HG02884 (cell line): ENCODE measurements around the gene VSIR.
A peak's percentile ranks its signal among the peaks of the same experiment; 100 is the strongest.

Experiments
- ATAC-seq: cut with Tn5 transposase; IDR thresholded peaks from one replicate; pipeline ENCODE4 v1.9.1; 2021; ENCODE audit warnings: mild to moderate bottlenecking, moderate library complexity; ENCODE audit not compliant: unreplicated experiment

VSIR gene

GRCh38 chr10:71807557-71808510, 34.5 kb upstream of the VSIR start:
- no peak for ATAC-seq

GRCh38 chr10:71806704-71807556, 33.6 kb upstream of the VSIR start:
- no peak for ATAC-seq

DNA sequence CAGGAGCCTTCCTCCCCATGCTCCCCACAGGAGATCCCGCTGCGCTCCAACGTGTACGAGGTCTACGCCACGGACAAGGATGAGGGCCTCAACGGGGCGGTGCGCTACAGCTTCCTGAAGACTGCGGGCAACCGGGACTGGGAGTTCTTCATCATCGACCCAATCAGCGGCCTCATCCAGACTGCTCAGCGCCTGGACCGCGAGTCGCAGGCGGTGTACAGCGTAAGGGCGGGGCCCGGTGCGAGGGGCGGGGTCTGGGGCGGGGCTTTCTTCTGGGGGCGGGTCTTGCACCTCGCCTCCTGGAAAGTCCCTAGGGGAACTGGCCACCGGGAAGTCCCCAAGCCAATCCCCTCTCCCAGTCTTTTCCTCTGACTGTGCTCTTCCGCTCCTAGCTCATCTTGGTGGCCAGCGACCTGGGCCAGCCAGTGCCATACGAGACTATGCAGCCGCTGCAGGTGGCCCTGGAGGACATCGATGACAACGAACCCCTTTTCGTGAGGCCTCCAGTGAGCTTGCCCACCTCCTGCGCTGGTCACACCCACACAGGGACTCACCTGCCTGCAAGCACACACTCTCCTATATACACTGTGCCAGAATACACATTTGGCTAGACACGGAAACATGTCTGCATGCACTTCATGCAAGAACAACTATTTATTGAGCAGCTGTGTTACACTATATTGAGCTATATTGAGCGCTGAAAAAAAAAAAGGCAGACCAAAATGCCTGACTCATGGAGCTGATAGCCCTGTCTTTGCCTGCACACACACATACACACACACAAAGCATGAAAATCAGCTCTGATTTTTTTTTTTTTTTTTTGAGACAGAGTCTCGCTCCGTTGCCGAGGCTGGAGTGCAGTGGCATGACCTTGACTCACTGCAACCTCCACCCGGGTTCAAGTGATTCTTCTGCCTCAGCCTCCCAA, 32.7 kb upstream of the VSIR start:
- no peak for ATAC-seq

GRCh38 chr10:71804077-71804476, 30.8 kb upstream of the VSIR start:
- no peak for ATAC-seq

- ATAC-seq = no peak
Observed at GRCh38 chr10:71802715-71803488, 29.6 kb upstream of the VSIR start.

GRCh38 chr10:71802235-71802634, 28.9 kb upstream of the VSIR start:
- ATAC-seq = no peak

- ATAC-seq = peak; percentile 78
Observed at GRCh38 chr10:71801361-71801760, 28.0 kb upstream of the VSIR start.

DNA sequence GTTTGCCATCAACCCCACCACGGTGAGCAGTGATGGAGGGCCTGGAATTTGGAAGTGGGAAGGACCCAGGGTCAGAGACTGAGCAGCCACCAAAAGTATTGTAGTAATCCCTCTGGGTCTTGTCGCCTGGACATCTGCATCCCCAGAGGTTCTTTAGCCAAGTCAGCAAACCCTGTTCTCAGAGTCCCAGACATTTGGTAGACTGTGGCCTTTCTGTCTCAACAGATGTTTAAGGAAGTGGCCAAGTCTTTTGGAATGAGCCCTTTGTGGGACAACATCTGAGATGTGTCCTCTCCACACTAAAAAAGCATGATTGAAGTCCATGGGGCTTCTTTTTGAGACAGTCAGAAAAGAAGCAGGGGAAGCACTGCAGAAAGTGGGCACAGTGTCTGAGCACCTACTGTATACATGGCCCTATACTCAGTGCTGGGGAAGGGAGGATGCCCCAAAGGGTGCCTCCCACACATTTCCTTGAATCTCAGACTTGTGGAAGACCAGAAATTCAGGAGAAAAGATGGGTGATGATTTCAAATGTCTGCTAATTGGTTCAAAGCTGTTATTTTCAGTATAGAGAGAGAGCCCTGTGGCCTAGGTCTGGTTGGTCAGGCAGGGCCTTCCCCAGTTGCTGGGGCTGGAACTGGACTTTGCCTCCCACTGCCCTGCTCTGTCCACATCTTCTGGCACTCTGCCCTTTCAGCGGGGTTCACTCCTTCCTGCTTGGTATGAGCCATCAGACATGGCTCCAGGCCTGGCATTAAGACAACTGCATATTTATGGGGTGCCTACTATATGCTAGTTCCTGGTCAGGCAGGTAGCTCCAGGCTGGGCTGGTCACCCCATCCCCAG, 26.5 kb upstream of the VSIR start:
- ATAC-seq = no peak

DNA sequence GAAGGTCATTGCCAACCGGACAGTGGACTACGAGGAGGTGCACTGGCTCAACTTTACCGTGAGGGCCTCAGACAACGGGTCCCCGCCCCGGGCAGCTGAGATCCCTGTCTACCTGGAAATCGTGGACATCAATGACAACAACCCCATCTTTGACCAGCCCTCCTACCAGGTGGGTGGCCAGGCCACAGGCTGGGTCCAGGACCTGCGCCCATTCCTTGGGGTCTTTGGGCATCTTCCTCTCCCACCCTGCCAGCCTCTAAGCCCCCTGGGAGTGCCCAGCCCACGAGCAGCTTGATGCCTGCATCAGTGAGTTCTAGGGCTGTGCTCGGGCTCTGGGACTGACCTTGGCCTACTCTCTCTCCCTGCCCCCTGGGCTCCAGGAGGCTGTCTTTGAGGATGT, 25.8 kb upstream of the VSIR start:
- ATAC-seq = no peak

GRCh38 chr10:71798308-71798624, 24.9 kb upstream of the VSIR start:
- ATAC-seq = no peak

DNA sequence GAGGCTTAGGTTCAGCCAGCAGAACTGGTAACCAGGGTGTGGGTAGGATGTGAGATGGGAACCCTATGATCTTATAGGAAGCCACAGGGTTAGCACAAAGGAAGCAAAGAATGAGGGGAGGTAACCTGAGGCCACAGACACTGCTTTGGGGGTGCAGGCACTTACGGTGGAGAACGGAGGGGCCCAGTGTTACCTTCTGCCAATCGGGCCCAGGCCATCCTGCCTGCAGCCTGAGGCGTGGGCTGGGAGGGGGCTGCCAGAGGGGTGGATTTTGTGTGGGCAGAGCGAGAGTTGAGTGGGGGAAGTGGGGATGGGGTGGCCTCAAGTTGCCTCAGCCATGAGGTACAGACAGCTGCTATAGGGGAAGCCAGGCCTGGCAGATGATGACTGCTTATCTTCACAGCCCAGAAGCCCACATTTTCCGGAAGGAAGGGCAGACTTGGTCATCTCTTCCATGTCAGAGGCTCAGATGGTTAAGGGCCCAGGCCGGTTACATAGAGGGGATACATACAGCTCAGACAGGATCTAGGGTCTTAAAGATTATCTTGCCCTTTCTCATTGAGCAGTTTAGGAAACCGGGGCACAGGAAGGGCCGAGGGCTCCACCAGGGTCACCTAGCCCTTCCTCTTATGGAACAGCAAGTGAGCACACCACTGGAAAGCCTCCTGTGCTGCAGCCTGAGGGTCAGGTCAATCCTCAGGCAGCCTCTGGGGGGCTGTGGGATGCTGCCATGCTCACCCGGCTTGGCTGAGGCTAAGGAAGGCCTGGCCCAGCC, 24.4 kb upstream of the VSIR start:
- no peak for ATAC-seq

DNA sequence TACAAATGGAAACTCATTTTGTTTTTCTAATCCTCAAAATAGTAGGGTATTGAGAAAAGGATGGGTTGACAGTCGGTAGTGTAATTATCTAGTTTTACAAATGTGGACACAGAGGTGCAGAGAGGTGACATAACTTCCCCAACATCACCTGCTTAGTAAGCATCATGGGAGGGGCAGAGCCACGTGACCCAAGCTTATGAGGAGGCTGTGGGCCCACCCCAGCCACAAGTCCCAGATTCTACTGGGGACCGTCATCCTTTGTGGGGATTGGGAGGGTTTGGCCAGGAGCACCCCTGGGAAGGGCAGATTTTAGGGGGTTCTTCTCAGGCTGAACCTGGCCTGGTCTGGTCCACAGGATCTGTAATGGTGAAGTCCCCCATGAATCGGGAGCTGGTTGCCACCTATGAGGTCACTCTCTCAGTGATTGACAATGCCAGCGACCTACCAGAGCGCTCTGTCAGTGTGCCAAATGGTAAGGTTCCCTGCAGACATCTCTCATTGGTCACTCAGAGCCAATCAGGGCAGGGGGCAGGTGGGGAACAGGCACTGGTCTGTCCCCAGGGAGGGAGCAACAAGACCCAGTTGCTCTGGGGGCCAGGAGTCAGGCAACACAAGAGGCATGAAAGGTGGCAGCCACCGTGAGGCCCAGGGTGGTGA, 23.6 kb upstream of the VSIR start:
- ATAC-seq = no peak

GRCh38 chr10:71795248-71795647, 21.9 kb upstream of the VSIR start:
- no peak for ATAC-seq

DNA sequence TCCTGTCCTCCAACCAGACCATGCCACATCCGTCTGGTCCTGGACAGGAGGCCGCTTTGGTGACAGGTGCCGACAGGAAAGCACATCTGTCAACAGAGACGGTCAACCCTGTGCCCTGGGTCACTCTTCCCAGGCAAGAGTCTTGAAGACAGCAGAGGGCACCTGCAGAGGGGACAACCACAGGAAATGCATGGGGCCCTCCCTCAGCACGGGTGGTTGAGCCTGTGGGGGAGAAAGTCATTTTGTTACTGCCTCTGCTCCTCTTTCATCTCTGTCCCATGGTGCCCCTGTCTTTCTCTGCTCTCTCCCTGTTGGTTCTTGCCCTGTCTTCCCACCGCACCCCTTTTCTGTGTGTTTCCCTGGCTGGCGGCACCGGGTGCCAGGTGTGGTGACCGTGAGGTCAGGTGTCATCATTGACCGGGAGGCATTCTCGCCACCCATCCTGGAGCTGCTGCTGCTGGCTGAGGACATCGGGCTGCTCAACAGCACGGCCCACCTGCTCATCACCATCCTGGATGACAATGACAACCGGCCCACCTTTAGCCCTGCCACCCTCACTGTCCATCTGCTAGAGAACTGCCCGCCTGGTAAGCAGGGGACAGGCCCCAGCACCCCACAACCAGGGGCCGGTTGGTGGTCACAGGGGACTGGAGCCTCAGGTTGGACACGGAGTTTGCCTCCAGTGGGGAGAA, 17.6 kb upstream of the VSIR start:
- ATAC-seq = no peak

DNA sequence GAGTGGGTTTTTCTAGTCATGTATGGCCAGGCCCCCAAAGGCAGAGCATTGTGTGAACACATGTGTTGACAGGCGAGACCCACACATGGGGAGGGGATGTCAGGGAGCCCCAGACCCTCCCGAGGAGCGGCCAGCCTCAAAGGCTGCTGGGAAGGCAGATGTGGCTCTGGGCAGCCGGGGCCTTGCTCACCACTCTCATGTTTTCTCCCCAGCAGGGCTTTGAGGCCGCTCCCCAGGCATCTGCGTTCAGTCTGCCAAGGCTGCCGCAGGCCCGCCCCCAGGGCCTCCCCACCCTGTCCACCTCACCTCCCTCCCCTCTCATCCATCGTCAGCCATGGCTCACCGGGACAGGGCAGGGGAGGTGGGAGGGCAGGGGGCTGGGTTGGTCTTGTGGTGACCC, 16.6 kb upstream of the VSIR start:
- no peak for ATAC-seq

- ATAC-seq = no peak
Observed at GRCh38 chr10:71788954-71789353, 15.6 kb upstream of the VSIR start.

GRCh38 chr10:71784679-71785272, 11.5 kb upstream of the VSIR start:
- no peak for ATAC-seq
